Breast epithelium (tissue), 3 donors: Measurements from ENCODE around the gene TRAPPC8.

Source experiments
- POLR2A ChIP-seq: fragments of 450-650 bp; IDR thresholded peaks from one replicate; pipeline ENCODE4 v1.6.1; 2016; ENCODE audit warnings: antibody characterized with exemption, mild to moderate bottlenecking, moderate library complexity
- TF ChIP-seq, protein P1 (sequence below), 3 donors: fragments of 450-650 bp; IDR thresholded peaks; one replicate each; pipeline ENCODE4 v1.5.1; 2016 to 2017; ENCODE audit warnings: antibody characterized with exemption in 3 of 3, mild to moderate bottlenecking in 3 of 3, moderate library complexity in 3 of 3

DNA sequence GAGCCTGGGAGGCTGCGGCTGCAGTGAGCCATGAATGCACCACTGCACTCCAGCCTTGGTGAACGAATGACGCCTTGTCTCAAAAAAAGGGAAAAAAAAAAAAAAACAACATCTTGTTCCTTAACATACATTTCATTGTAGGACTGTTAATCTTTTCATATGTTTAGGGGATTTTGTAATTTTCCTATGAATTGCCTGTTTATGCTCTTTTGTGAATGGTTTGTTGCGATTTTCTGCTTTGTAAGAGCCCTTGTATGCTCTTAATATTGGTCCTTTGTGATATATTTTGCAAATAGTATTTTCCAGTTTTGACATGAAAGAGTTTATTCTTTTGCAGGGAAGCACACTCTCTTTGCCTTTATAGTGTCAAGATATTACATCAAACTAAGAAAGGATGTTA is 50.0 kb downstream of the TRAPPC8 start:
- no peak for TF ChIP-seq POLR2A
- TF ChIP-seq, protein P1, sequence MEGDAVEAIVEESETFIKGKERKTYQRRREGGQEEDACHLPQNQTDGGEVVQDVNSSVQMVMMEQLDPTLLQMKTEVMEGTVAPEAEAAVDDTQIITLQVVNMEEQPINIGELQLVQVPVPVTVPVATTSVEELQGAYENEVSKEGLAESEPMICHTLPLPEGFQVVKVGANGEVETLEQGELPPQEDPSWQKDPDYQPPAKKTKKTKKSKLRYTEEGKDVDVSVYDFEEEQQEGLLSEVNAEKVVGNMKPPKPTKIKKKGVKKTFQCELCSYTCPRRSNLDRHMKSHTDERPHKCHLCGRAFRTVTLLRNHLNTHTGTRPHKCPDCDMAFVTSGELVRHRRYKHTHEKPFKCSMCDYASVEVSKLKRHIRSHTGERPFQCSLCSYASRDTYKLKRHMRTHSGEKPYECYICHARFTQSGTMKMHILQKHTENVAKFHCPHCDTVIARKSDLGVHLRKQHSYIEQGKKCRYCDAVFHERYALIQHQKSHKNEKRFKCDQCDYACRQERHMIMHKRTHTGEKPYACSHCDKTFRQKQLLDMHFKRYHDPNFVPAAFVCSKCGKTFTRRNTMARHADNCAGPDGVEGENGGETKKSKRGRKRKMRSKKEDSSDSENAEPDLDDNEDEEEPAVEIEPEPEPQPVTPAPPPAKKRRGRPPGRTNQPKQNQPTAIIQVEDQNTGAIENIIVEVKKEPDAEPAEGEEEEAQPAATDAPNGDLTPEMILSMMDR (IDR thresholded peaks at IDR 0.05), result no peak
